Measurements from ENCODE around the gene TFEB.

DNA sequence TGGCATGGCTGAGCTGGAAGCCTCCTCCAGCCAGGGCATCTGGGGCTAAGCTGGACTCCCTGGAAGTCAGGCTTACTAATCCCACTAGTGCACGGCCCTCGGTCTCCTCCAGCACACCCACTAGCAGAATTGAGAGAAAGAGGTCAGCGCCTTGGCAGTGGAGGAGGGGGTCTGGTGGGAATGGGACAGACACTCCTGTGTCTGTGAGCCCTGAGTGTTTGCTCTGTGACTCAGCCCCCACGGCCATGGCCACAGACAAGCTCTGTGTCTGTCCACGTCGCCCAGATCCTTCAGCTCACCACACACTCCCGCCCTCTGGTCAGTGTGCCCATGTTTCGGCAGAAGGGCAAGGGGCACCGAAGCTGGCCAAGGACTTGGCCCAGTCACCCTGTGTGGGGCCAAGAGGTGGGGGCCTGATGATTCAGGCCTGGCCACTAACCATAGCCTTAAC lies 88.3 kb downstream of the TFEB start:
- TF ChIP-seq, protein P1, sequence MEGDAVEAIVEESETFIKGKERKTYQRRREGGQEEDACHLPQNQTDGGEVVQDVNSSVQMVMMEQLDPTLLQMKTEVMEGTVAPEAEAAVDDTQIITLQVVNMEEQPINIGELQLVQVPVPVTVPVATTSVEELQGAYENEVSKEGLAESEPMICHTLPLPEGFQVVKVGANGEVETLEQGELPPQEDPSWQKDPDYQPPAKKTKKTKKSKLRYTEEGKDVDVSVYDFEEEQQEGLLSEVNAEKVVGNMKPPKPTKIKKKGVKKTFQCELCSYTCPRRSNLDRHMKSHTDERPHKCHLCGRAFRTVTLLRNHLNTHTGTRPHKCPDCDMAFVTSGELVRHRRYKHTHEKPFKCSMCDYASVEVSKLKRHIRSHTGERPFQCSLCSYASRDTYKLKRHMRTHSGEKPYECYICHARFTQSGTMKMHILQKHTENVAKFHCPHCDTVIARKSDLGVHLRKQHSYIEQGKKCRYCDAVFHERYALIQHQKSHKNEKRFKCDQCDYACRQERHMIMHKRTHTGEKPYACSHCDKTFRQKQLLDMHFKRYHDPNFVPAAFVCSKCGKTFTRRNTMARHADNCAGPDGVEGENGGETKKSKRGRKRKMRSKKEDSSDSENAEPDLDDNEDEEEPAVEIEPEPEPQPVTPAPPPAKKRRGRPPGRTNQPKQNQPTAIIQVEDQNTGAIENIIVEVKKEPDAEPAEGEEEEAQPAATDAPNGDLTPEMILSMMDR (IDR thresholded peaks at IDR 0.05), result no peak
- TF ChIP-seq POLR2A (IDR thresholded peaks at IDR 0.05), result no peak

All from thyroid gland (tissue), 4 donors.